HTERT RPE-1 (cell line): ENCODE results near the gene TLE2.
"Not testable (repeated sequence)": the region's sequence is repeated elsewhere in the genome, so short reads cannot be mapped to it uniquely, and the experiment has no call there.

Experiments used
- in situ Hi-C: fragments of 300-500 bp; cut with MboI; formaldehyde crosslinking; loops from 4 replicates; pipeline ENCODE4 v1.14.3; 2020; ENCODE audit warnings: low sequenced_read_pairs

TLE2 gene

GRCh38 chr19:2988568-2988967, 40.5 kb downstream of the TLE2 start:
- in situ Hi-C loops = no loop called here

GRCh38 chr19:2987797-2988196, 41.3 kb downstream of the TLE2 start:
- in situ Hi-C loops = no loop called here

- in situ Hi-C loops = no loop called here
Observed at GRCh38 chr19:2986951-2987524, 42.0 kb downstream of the TLE2 start.

- in situ Hi-C loops = no loop called here
Observed at GRCh38 chr19:2984215-2984528, 44.9 kb downstream of the TLE2 start.

- in situ Hi-C loops = no loop called here
Observed at GRCh38 chr19:2983351-2984214, 45.5 kb downstream of the TLE2 start.

- in situ Hi-C loops = no loop called here
Observed at GRCh38 chr19:2982983-2983350, 46.1 kb downstream of the TLE2 start.

GRCh38 chr19:2982561-2982960, 46.5 kb downstream of the TLE2 start:
- in situ Hi-C loops = no loop called here

- in situ Hi-C loops = no loop called here
Observed at GRCh38 chr19:2981898-2982297, 47.2 kb downstream of the TLE2 start.

GRCh38 chr19:2978772-2979171, 50.3 kb downstream of the TLE2 start:
- in situ Hi-C loops = no loop called here

GRCh38 chr19:2978166-2978767, 50.8 kb downstream of the TLE2 start:
- in situ Hi-C loops = no loop called here

GRCh38 chr19:2977746-2978138, 51.3 kb downstream of the TLE2 start:
- in situ Hi-C loops = no loop called here

GRCh38 chr19:2977001-2977745, 51.9 kb downstream of the TLE2 start, which contains the start of gene TLE6:
Gene TLE6, plus strand, starts transcription at chr19:2977564. Its CDS starts 670 bp downstream, at chr19:2978234.
- in situ Hi-C loops = no loop called here

- in situ Hi-C loops = no loop called here
Observed at GRCh38 chr19:2976609-2977000, 52.5 kb downstream of the TLE2 start.

- in situ Hi-C loops = no loop called here
Observed at GRCh38 chr19:2974342-2975041, 54.6 kb downstream of the TLE2 start.

GRCh38 chr19:2973229-2973628, 55.9 kb downstream of the TLE2 start:
- in situ Hi-C loops = no loop called here

GRCh38 chr19:2970201-2970835, 58.8 kb downstream of the TLE2 start:
- in situ Hi-C loops = no loop called here

GRCh38 chr19:2969104-2969504, 60.0 kb downstream of the TLE2 start:
- in situ Hi-C loops = no loop called here

GRCh38 chr19:2967972-2968371, 61.1 kb downstream of the TLE2 start:
- in situ Hi-C loops = no loop called here

- in situ Hi-C loops = no loop called here
Observed at GRCh38 chr19:2964874-2965273, 64.2 kb downstream of the TLE2 start.

- in situ Hi-C loops = not testable (repeated sequence)
Observed at GRCh38 chr19:2963631-2964030, 65.4 kb downstream of the TLE2 start.
